K562 (cell line): ENCODE data around the gene GEMIN7. TPM values are rescaled to one million over a fixed set of nuclear protein-coding genes. Genes with fewer than 3 reads are reported as not detected.

Source experiments
- CCNT2 ChIP-seq: IDR thresholded peaks from 2 replicates; pipeline ENCODE4 v1.6.1; 2011; ENCODE audit warnings: borderline replicate concordance, low read depth, mild to moderate bottlenecking, moderate library complexity, mixed read lengths, low read length; ENCODE audit not compliant: insufficient read length; ENCODE audit errors: extremely low read depth
- CTCF ChIP-seq, 3 experiments: IDR thresholded peaks in 2 of 3; conservative IDR thresholded peaks in 1 of 3; 2 replicates each; pipeline ENCODE4 v1.5.1; 2011 to 2012; ENCODE audit warnings: low read length in 3 of 3, mild to moderate bottlenecking in 3 of 3, control low read depth in 2 of 3, improper control_type of control experiment in 1 of 3, inconsistent platforms in 1 of 3, low read depth in 1 of 3, mixed read lengths in 1 of 3, moderate library complexity in 1 of 3; ENCODE audit not compliant: insufficient read depth in 2 of 3
- DPF2 ChIP-seq: fragments of 450-650 bp; IDR thresholded peaks from 2 replicates; pipeline ENCODE4 v1.6.1; 2016
- EZH2 ChIP-seq: IDR thresholded peaks from 2 replicates; pipeline ENCODE4 v1.6.1; 2012; ENCODE audit warnings: low read depth, mild to moderate bottlenecking, inconsistent platforms, low read length, borderline replicate concordance
- HDAC1 ChIP-seq, 2 experiments: fragments of 450-650 bp; IDR thresholded peaks; 2 replicates each; pipeline ENCODE4 v1.6.1; 2016 to 2017; ENCODE audit warnings: inconsistent platforms in 1 of 2, mild to moderate bottlenecking in 1 of 2, moderate library complexity in 1 of 2
- HSF4 ChIP-seq: fragments of 250-450 bp; sonication (Bioruptor Pico); IDR thresholded peaks from 2 replicates; pipeline ENCODE4 v2.1.2; 2022; ENCODE audit warnings: mild to moderate bottlenecking, moderate library complexity, borderline replicate concordance
- JUND ChIP-seq, 2 experiments: IDR thresholded peaks; 2 replicates in 1 of 2; 3 replicates in 1 of 2; pipeline ENCODE4 v1.6.1; 2011; ENCODE audit warnings: borderline replicate concordance in 2 of 2, low read depth in 2 of 2, low read length in 2 of 2, improper control_type of control experiment in 1 of 2, missing biosample characterization in 1 of 2, missing genetic modification characterization in 1 of 2, missing genetic modification reagents in 1 of 2
- KHSRP ChIP-seq: fragments of 450-650 bp; IDR thresholded peaks from 2 replicates; pipeline ENCODE4 v1.6.1; 2017
- MEIS2 ChIP-seq: fragments of 450-650 bp; IDR thresholded peaks from 2 replicates; pipeline ENCODE4 v1.6.1; 2014; ENCODE audit warnings: mild to moderate bottlenecking; ENCODE audit not compliant: partially characterized antibody
- NCOA4 ChIP-seq: fragments of 450-650 bp; IDR thresholded peaks from 2 replicates; pipeline ENCODE4 v1.6.1; 2018; ENCODE audit warnings: mild to moderate bottlenecking; ENCODE audit not compliant: partially characterized antibody
- NFE2 ChIP-seq: IDR thresholded peaks from 2 replicates; pipeline ENCODE4 v1.6.1; 2014; ENCODE audit warnings: antibody characterized with exemption, low read depth
- SMARCA4 ChIP-seq: fragments of 450-650 bp; IDR thresholded peaks from 2 replicates; pipeline ENCODE4 v1.6.1; 2016
- USF2 ChIP-seq: sonication (generic); formaldehyde crosslinking; IDR thresholded peaks from 2 replicates; pipeline ENCODE4 v1.5.0; 2020; ENCODE audit warnings: missing genetic modification reagents
- WHSC1 ChIP-seq: IDR thresholded peaks from one replicate; pipeline ENCODE4 v1.6.1; 2012; ENCODE audit warnings: low read length, control low read depth, inconsistent platforms
- ZNF232 ChIP-seq: sonication (generic); formaldehyde crosslinking; IDR thresholded peaks from 2 replicates; pipeline ENCODE4 v1.8.0; 2022; ENCODE audit warnings: mild to moderate bottlenecking, missing genetic modification reagents
- ZNF609 ChIP-seq: sonication (generic); formaldehyde crosslinking; IDR thresholded peaks from 2 replicates; pipeline ENCODE4 v1.8.1; 2023; ENCODE audit warnings: missing genetic modification reagents, mild to moderate bottlenecking, borderline replicate concordance
- polyA plus RNA-seq, 8 experiments: library from polyadenylated mRNA; depleted of rRNA in 4 of 8; stranded (reverse) in 5 of 8; unstranded in 3 of 8; fragments of >200 nt; fragmentation: Nextera tagmentation in 2 of 8; fragmentation: Illumina TruSeq in 1 of 8; extraction: Ambion mirVana in 2 of 8; extraction: Trizol in 1 of 8; gene quantifications; 2 replicates each; pipeline versions ENCODE4 v1.2.1 to v1.2.3, GENCODE V29; 2011 to 2014; ENCODE audit warnings: inconsistent platforms in 1 of 8, missing spikeins in 1 of 8
- total RNA-seq, 7 experiments: library from RNA; depleted of rRNA in 6 of 7; stranded (reverse); fragments of >200 nt in 6 of 7; fragmentation: Illumina TruSeq in 2 of 7; extraction: Trizol in 2 of 7; gene quantifications; 2 replicates each; pipeline versions ENCODE4 v1.2.1 to v1.2.3, GENCODE V29; 2011 to 2021; ENCODE audit warnings: low replicate concordance in 1 of 7
- TF ChIP-seq, protein P1 (sequence below), 3 experiments: fragments of 200-800 bp in 1 of 3; fragments of 250-450 bp in 1 of 3; fragments of 450-650 bp in 1 of 3; sonication (Bioruptor Pico) in 1 of 3; sonication (Bioruptor generic) in 1 of 3; formaldehyde crosslinking in 1 of 3; IDR thresholded peaks; 2 replicates each; pipeline versions ENCODE4 v1.6.1 to v1.8.0; 2016 to 2022; ENCODE audit warnings: mild to moderate bottlenecking in 2 of 3, missing genetic modification characterization in 2 of 3, missing compliant biosample characterization in 1 of 3, moderate library complexity in 1 of 3

Gene GEMIN7
- total and polyA plus RNA-seq, 9 of the 15 experiments (the other 6 are each of a cell fraction or from before 2014, with no cell fraction given) = 23.1 to 124 (median 54.9) TPM

DNA sequence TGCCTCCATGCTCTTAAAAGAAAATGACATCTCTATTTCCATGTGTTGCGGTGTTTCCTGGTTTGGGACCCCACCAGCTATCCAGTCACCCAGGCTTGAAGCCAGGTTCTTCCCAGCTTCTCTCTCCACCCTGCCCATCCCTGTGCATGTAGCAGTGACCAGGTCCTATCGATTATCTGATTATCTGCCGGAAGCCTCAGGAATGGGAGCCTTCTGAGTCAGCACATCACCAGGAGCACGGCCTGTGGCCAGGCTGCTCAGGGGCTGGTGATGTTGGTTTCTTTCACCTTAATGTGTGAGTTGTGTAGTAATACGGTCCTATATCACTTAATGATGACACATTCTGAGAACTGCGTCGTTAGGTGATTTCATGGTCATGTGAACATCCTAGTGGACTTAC lies 47.6 kb downstream of the GEMIN7 start (continued):
- TF ChIP-seq KHSRP = no peak
- TF ChIP-seq MEIS2 = peak; percentile 46
- no peak for TF ChIP-seq USF2
- TF ChIP-seq CCNT2 = no peak
- peak; percentile 38; the same call in 1 of the 2 replicates for TF ChIP-seq JUND (IDR thresholded peaks at IDR 0.05; ENCODE audit: borderline replicate concordance, low read depth, low read length)
- TF ChIP-seq JUND (tag; IDR thresholded peaks at IDR 0.05; ENCODE audit: borderline replicate concordance, low read depth, low read length) = no peak; the same call in 2 of the 3 replicates
- no peak for TF ChIP-seq HSF4 (CRISPR knock-in tag)
- TF ChIP-seq ZNF232 (CRISPR knock-in tag) = no peak
- TF ChIP-seq SMARCA4 = peak; percentile 27; the same call in 1 of the 2 replicates
- no peak for TF ChIP-seq ZNF609 (CRISPR knock-in tag)
- no peak for TF ChIP-seq EZH2
- TF ChIP-seq WHSC1 = no peak
- peak; percentile 61 for TF ChIP-seq NFE2
- no peak for TF ChIP-seq HDAC1 (IDR thresholded peaks at IDR 0.05)
- TF ChIP-seq, protein P1, sequence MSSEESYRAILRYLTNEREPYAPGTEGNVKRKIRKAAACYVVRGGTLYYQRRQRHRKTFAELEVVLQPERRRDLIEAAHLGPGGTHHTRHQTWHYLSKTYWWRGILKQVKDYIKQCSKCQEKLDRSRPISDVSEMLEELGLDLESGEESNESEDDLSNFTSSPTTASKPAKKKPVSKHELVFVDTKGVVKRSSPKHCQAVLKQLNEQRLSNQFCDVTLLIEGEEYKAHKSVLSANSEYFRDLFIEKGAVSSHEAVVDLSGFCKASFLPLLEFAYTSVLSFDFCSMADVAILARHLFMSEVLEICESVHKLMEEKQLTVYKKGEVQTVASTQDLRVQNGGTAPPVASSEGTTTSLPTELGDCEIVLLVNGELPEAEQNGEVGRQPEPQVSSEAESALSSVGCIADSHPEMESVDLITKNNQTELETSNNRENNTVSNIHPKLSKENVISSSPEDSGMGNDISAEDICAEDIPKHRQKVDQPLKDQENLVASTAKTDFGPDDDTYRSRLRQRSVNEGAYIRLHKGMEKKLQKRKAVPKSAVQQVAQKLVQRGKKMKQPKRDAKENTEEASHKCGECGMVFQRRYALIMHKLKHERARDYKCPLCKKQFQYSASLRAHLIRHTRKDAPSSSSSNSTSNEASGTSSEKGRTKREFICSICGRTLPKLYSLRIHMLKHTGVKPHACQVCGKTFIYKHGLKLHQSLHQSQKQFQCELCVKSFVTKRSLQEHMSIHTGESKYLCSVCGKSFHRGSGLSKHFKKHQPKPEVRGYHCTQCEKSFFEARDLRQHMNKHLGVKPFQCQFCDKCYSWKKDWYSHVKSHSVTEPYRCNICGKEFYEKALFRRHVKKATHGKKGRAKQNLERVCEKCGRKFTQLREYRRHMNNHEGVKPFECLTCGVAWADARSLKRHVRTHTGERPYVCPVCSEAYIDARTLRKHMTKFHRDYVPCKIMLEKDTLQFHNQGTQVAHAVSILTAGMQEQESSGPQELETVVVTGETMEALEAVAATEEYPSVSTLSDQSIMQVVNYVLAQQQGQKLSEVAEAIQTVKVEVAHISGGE (CRISPR knock-in tag; IDR thresholded peaks at IDR 0.05) = no peak
- TF ChIP-seq DPF2 = 0 out of 2 replicates have a peak, but pooled peaks have one; percentile 25
- TF ChIP-seq CTCF (IDR thresholded peaks at IDR 0.05 in 2 of 3, conservative IDR thresholded peaks at IDR 0.05 in 1 of 3; ENCODE audit: insufficient read depth in 2 of 3, low read depth in 1 of 3, low read length in 3 of 3) = no peak
- TF ChIP-seq NCOA4 = no peak
